T1000 (cell line): Measurements from ENCODE around the gene ANKRD23.
A peak's percentile ranks its signal among the peaks of the same experiment; 100 is the strongest.

Experiments
- DNase-seq: peaks from one replicate; lab custom pipeline; 2025; ENCODE audit warnings: mixed read lengths; lab: John Stamatoyannopoulos, UW

ANKRD23 gene

DNA sequence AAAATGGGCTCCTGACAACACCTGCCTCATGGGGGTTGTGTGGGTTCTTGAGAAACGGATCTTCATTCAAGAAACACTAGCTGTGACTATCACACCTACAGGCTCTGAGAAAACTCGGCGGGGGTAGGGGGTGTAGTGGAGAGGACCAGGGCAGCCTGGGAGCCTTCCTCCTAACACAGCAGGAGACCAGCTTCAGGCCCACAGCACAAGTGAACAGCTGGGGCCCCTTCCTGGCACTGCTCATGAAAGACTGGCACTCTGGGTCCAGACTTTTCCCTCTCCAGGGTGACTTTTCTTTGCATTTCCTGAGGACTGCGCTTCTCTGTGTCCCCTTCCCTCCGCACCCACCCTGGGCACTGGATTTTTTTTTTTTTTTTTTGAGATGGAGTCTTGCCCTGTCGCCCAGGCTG lies 33.2 kb upstream of the ANKRD23 start:
- DNase-seq, result no peak

DNA sequence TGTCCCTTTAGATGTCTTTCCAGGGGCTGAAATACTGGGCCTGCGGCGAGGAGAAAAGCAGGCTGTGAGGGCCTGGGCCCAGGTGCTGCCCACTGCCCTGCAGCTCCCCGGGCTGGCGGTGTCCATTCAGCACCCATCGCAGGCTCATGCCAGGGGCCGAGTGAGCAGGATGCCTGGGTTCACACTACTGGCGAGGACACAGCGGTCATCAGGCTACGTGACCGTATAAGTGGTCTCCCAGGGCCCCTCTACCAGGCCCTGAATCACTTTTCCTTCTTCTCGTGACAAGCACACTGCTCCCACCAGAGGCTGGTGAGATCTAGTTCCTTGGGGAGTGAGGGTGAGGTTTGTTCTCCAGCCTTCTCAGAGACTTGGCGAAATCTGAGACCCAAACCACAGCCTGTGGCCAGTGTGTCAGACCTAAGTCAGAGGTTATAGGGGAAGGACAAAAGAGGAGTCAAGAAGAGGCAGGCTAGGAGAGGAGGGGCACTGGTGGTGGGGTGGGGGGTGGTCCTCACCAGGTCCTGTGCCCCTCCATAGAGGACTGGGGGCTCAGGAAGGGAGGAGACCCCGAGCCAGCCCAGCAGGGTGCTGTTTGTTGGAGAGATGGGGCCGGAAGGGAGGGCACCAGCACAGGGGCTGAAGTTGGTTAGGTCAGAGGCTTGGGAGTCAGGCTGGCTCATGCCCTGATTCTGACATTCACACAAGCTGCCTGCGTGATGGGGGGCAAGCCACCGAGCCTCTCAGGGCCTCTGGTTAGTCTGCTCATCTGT lies 32.6 kb upstream of the ANKRD23 start:
- no peak for DNase-seq

DNA sequence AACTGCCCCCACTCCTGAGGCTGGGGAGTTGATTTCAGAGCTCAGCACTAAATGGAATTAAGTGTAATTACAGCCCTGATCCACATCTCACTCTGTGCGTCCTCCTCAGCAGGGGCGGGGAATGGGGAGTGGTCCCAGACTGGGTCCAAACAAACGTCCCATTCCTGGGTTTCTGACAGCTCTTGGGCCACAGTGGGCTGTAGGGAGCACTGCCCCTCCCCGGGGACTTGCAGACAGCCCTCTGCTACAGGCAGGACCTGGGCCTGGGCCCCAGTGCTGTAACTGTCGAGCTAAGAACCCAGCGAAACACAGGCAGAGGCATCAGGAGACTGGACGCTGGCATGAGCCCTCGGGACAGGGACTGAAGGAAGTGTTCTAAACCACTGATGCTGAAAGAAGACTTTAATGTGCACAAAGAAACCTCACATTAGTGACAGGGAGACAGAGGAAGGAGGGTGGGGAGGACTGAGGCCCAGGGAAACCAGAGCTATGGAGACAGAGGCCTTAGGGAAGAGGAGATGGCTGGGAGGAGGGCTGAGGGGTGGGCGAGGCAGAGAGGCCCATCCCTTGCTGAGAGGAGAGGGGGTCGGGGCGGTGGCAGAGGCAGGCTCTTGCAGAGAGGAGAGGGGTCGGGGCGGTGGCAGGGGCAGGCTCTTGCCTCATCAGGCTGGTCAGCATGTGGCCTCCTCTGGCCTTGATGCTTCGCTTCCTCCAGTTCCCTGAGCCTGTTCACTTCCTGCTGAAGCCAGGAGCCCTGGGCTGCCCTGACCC lies 31.9 kb upstream of the ANKRD23 start:
- no peak for DNase-seq

DNA sequence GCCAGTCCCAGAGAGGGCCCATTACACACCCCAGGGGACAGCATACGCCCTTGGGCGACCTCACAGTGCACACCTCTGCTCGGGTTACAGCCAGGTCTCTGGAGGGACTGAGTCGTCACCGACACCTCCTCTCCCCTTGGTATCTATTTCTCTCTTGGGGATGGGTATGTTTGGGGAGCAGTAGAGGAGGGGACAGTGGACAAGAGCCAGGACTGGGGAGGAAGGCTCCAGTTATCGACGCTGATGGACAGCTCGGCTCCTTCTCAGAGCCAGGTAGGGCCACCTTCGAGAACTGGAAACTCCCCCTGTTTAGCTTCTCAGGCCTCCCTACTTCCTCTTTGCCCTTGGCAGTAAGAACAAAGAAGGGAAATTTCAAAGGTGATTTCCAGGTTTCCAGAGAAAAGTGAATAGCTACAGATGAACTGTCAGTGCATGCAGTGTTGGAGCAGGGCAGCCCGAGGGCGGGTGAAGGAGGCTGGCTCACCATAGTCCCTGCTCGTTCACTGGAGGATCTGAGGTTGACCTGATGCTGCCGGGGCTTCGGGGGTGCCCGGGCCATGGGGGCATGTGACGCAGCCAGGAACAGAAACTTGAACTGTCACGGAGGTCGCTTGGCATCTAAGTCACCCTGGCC lies 30.5 kb upstream of the ANKRD23 start:
- DNase-seq, result no peak

GRCh38 chr2:96873651-96874096 lies 29.9 kb upstream of the ANKRD23 start:
- DNase-seq, result no peak

DNA sequence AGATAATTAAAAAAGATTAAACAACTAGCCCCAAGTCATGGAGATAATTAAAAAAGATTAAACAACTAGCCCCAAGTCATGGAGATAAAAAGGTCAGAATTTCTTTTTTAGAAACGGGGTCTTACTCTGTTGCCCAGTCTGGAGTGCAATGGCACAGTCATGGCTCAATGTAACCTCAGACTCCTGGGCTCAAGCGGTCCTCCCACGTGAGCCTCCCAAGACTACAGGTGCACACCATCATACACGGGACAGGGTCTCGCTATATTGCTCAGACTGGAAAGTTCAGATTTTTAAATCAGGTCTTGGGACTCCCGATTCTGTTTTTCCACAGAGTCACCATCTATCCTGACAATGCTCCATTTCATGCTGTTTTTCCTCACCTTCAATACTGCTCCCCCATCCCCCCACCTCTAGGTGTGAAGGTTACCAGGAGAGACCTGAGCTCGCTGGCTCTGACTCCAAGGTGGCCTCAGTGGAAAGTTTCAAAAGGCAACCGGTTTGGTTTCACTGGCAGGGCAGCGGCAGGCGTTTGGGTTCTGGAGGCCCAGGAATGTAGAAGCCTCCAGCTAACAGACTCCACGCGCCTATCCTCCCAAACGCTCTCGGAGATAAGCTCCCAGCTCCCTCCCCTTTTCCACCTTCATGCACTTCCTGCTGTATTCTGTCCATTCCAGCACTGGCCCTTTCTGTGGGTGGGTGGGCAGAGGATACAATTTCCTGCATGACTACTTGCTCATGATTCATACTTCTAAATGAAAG lies 28.9 kb upstream of the ANKRD23 start:
- no peak for DNase-seq

GRCh38 chr2:96870626-96871255 lies 26.9 kb upstream of the ANKRD23 start:
- DNase-seq, result no peak

DNA sequence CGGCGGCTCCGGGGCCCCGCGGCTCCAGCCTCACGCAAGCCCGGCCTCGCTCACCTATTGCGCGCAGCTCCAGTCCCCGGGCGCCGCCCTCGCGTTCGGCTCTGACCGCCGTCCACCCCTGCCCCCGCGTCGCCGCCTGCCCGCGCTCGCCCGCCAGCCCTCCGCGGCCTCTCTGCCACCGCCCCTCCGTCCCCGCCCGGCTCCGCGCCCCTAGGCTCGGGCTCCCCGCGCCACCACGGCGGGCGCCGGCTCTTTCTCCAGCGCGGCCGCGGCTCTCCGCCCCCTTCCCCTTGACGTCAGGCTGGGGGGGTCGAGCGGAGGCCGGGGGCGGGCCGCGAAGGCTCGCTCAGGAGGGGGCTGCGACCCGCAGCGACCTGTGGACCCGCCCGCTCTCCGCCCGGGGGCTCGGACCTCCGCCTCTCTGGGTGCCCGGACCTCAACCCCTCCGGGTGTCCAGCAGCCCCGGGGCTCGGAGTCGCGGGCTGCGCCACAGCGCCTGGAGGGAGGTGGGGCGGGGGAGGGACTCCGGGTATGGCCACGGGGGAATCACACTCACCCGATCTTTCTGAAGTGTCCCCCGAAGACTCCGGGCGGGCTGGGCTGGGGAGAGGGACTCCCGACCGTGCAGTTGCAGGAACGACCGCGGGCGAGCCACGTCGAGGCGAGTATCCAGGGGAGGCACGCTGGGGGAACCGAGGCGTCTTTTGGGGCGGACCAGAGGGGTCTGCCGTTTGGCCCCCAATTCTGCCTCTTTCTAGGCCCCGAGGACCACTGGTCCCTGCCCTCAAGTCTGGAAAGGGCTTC lies 26.2 kb upstream of the ANKRD23 start, which contains the start of gene SEMA4C:
SEMA4C (minus strand) TSS at position 259 of the 804 bp plus-strand sequence. CDS start 2,194 bp downstream, outside the sequence.
- DNase-seq, result no peak

DNA sequence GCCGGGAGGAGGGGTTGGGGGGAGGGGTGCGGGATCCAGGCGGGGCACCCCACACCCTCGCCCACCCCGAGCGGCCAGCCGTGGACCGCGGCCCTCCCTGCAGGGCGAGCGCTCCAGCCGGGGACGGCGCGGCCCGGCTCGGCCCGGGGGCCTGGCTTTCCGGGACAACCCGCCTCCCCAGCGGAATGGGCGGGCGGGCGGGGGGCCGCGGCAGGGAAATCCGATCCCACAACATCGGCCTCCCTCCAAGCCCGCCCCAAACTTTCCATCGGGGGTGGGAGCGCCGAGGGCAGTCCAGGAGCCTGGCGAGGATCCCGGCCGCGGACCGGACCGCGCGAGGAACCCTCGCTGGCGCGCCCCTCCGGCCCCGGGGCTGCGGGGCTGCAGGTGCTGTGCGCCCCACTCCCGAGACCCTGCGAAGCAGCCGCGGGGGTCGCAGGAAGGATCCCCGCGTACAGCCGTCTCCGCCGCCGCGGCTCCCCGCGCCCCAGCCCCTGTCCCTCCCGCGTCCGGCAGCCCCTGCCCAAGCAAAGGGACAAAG lies 25.5 kb upstream of the ANKRD23 start:
- DNase-seq, result peak; percentile 27

- peak; percentile 75 for DNase-seq
Observed at GRCh38 chr2:96868555-96869280, 24.9 kb upstream of the ANKRD23 start.

- no peak for DNase-seq
Observed at GRCh38 chr2:96867756-96868554, 24.1 kb upstream of the ANKRD23 start.

GRCh38 chr2:96866986-96867755 lies 23.4 kb upstream of the ANKRD23 start:
- DNase-seq, result no peak

GRCh38 chr2:96866586-96866985 lies 22.8 kb upstream of the ANKRD23 start:
- DNase-seq, result no peak

DNA sequence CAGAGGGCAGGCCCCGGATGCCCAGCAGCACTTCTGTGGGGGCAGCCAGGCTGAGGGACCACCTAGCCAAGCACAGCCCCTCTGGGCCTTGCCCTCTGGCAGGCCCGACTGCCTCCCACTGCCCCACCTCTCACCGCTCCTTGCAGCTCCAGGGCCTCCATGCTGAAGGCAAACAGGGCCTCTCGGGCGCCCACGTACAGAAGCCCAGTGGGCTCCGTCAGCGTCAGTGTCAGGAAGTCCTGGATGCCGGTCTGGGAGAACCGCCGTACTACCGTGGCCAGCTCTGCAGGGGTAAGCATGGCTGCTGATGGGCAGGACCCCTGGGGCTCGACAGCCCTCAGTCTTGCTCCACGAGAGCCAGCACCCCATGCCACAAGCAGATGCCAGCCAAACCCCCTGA lies 22.3 kb upstream of the ANKRD23 start:
- DNase-seq, result no peak

GRCh38 chr2:96865654-96866053 lies 21.8 kb upstream of the ANKRD23 start:
- no peak for DNase-seq

GRCh38 chr2:96864343-96865091 lies 20.7 kb upstream of the ANKRD23 start:
- no peak for DNase-seq
